CD4-positive, alpha-beta T cell treated with Interleukin-15 for 4 hours (primary cell): ENCODE measurements around the gene KCNIP1.

Source experiments
- DNase-seq: peaks from one replicate; pipeline ENCODE4 v3.0.0-alpha.2; 2020; ENCODE audit warnings: low spot score

Gene KCNIP1

DNA sequence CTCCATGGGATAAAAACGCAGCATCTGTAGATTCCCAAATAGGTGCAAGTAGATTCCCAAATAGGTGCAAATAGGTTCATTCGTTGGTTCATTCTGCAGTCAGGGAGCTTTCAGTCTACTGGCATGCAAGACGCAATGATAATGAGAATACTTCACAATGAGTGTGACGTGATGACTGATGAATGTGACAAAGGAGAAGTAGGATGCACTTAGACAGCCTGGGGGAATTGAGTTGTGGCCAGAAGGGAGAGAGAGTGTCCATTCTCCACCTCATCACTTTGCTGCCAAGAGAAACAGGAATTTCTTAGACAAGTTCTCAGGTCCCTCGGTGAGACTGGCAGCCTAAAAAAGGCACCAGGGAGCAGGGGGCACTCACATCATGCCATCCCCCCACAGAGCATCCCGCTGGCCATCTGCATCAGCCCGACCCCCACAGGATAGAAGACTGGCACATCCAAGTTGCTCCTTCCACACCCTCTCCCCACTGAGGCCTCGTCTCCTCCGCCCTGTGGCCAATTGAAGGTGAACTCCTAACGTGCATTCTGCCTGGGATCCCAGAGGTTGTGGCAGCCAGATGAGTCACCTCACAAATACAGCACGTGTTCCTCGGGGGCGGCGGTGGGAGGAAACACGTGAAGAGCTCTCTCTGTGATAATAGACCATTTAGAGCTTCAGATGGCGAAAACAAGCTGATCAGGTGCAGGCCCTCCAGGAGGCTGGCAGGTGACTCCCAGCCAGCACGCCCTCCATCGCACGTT lies 19.9 kb upstream of the KCNIP1 start:
- DNase-seq: no peak

DNA sequence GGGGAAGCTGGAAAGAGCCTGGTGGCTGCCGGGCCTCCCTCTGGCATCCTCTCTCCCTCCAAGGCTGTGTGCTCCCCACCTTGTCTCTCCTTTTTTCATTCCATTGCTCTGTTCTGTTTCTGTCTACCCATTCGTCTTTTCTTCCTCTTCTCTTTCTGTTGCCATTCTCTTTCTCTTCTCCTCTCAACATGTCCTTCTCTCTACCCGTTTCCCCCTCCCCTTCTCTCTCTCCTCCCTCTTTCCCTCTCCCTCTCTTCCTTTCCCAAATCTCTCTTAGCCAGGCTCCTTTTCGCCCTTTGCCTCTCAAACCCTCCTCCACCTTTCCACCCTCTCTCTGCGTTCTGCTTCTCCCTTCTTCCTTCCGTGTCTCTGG lies 19.4 kb upstream of the KCNIP1 start:
- no peak for DNase-seq

DNA sequence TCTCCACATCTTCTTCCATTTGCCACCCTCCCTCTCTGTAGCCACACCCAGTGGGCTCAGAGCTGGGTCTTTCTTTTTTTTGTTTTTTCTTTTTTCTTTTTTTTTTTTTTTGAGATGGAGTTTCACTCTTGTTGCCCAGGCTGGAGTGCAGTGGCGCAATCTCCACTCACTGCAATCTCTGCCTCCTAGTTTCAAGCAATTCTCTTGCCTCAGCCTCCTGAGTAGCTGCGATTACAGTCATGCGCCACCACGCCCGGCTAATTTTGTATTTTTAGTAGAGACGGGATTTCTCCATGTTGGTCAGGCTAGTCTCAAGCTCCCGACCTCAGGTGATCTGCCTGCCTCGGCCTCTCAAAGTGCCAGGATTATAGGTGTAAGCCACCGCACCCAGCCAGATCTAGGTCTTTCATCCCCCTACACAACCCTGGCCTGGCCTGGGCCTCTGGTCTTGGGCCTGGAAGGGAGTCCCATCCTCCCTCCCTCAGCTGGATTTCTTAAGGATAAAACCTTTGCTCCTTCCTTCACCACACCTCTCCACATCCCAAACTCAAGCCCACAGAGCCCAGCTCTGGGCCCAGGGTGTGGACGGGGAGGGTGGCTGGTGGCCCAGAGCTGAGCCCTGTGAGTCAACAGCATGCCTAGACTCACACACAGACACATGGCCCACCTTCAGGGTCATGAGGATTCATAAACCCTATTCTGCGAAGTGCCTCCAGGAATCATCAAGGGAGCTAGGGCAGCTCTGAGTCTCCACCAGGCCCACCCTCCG lies 18.8 kb upstream of the KCNIP1 start:
- no peak for DNase-seq

DNA sequence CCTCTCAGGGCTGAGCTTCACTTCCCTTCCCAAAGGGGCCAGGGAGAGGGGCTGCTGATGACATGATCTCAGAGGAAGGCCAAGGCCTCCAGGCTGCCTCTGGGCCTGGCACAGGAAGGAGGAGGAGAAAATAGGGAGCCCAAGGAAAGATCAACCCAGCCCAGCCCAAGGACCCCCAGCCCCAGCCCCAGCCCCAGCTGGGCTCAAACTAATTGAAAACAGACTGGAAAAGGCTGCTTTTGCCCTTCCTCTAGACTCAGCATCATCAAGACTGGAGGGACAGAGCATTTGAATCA lies 18.3 kb upstream of the KCNIP1 start:
- DNase-seq: no peak

DNA sequence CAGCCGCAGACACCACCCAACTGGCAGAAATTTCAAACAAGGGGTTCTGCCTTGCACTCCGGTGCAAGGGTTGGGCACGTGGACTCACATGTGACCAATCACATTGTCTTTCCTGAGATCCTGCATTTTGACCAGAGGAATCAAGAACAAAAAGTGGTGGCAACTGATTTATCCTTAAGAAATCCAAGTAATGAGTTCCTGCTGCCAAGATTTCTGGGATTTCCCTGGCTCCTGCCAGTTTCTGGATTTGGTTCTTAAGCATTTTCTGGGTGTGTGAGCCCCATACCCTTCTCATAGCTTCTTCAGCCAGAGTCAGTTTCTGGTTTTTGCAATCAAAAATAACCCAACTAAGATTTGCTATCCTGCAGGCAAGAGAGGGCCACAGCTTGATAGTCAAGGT lies 17.4 kb upstream of the KCNIP1 start:
- no peak for DNase-seq

DNA sequence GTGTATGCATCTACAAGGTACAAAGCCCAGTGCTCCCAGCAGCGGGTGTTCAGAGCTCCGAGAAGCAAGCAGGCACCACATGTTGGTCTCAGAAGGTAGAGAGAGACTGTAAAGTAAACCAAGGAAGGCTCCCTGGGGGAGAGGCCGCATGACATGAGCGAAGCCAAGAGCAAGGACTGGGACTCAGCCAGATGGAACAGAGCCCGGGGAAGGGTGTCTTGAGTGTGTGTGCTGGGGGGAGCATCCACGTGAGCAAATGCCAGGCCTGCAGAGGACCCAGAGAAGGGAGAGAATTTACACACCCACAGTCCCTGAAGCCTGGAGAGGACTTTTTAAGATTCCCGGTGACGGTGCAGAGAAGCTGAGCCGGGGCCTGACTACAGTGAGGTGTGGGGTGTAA lies 15.2 kb upstream of the KCNIP1 start:
- no peak for DNase-seq

DNA sequence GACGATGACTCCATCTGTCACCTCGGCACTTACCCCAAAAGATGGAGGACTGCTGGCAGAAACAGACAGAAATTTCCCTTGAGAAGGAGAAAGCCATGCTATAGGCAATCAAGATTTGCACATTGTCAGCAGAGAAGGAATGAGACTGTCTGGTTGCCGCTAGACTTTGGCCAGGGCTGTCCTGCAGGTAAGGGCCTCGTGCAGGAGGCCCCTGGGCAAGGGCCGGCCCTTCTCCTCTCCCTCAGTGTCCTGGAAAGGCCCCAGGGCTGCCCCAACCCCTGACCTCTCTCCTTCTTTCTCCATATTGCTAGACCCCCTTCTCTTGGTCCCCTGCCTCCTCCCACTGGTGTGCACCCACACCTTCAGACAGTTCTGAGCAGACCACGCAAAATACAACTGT lies 14.6 kb upstream of the KCNIP1 start:
- no peak for DNase-seq

DNA sequence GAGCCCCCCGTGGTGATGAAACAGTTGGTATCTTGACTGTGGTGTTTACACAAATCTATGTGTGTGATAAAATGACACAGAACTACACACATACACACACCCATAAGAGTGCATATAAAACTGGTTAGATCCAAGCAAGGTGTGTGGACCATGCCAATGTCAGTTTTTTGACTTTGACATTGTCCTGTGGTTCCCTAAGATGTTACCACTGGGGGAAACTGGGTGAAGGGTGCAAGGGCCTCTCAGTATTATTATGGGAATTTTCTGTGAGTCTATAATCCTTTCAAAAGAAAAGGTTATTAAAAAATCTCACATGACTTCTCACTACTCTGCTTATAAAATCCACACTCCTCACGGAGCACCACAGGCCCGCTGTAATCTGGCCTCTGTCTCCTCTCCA lies 13.4 kb upstream of the KCNIP1 start:
- DNase-seq: no peak

DNA sequence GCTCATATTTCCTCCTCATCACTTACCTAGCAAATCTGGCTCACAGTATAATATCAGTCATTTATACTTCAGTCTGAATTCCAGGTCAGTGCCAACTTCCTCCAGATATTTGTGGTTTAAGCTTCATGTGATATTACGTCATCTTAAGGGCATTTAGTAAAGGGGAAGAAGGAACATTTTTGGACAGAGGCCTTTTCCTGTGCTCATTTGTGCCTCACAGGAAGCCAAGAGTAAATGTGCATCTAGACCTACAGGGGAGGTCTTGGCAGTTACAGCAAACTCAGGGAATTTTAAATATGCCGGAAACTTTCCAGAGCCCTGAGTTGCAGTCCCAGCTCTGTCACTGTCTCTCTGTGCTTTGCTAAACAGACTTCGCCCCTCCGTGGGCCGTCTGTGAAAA lies 12.3 kb upstream of the KCNIP1 start:
- DNase-seq: no peak

DNA sequence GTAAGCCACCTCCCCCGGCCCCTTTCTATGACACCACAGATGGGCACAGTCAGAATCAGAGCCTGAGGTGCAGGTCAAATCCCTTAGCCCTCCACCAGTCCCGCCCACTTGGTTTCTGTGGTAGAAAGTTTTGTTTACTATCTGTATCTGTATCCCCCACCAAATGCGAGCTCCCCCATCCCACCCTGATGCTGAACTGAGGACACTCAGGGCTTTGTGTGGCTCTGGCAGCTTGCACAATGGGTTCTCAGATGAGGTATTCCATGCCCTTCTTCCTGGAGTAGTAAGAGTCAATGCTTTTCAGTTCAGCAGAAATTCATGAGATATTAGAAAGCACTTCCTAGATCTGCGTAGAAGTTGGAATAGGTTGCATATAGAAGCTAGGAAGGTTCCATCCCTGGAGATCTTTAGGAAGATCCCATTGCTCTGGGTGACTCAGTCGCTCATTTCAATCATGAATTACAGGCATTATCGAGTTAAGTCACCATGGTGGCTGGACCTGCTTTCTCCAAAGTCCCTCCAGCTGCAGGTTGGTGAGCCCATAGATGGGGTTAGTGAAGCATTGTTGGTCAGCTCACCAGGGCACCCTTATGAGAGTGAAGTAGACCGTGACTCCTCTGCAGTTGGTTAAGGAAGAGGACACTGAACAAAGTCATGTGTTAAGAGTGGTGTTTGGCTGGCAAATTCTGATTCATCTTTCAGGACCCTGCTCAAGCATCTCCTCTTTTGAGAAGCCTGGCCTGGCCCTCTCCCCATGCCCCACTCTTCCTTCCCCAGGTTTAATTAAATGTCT lies 10.6 kb upstream of the KCNIP1 start:
- DNase-seq: no peak

DNA sequence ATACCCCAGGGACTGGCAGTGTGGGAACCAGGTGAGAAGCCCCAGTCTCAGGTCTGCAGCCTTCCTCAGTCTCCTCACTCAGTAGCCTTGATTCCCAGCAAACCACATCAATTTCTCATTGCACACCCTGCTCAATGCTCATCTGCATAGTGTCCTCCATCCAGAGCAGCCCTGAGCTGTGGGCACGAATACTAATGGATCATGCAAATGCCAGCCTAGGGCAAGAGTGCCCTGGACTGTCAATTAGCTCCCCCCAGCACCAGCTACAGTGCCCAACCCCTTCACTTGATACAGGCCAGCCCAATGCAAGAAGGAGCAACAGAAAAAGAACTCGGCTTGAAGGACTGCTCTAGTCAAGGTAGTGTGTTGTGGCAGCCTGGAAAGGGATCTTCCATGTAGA lies 9.8 kb upstream of the KCNIP1 start:
- DNase-seq: no peak

DNA sequence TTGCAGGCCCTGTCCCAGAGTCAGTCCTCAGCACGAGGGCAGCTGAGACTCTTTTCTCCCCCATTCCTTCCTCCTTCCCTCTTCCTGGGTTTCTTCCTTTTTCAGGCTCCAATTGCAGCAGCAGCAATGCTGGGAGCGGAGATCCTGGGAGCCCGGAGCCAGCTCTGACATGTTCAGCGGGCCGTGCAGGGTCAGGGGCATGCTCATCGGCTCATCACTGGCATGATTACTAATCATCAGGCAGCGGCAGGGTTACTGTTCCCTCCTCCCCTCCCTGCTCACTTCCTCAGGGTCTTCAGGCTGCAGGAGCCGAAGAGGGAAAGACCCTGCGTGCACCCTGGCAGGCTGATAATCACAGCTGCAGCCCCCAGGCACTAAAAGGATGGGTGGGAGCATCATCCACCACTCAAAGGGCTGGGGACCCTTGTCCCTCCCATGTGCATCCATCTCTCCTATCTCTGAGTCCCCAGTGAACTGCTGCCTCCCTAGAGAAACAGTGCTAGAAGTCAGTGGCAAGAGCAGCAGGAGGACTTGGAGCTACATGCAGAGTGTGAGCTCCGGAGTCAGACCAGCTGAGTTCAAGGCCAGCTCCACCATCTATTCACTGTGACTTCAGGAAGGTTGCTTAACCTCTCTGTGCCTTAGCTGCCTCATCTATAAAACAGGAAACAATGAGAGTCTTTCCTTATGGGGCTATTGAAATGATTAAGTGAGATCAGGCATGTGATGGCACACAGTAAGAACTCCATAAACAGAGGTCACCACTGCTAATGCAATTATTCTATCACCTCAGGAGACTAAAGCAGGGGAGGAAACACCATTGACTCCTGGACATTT lies 7.8 kb upstream of the KCNIP1 start:
- DNase-seq: no peak

DNA sequence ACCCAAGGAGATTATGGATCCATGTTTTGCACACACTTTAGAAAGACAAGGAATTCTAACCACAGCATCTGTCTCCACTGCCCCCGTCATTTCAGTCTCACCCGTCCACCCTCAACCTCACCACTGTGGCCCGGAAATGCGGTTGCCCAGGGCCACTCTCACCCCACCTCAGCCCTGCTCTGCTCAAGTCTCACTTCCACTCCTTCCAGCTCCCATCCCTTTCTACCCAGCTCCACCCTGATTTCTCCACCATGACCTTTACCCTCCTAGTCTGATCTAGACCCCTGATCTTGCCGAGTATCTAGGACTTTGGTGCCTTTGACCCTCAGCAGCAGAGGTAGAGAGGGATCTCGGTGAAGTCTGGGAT lies 7.2 kb upstream of the KCNIP1 start:
- DNase-seq: no peak

DNA sequence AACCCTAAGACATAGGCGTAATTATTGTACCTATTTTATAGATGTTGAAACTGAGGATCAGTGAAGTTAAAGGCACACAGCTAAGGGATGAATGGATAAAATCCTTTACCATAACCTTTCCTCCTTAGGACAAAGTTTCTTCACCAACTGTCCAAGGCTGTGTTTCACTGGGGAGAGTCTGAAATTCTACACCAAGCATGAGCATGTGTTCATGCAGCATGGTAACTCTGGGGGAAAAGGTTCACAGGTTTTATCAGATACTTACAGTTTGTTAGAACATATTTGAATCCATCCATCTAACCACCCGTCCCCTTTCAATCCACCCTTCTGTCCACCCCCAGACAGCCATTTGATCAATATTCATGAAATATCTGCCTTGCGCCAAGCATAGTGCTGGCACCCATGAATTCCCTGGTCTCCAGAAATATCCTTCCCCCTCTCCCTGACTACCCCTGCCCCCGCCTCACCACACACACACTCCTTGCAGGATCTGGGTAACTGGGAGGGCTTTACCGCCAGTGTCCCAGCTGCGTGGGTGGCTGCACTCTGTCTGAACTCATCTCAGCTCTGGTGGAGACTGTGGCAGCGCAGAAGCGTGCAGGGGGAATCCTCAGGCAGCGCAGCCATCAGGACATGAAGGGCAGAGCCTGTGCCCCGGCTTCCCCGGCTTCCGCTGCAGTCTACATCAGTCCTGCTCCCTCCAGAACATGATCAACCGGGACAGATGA lies 6.3 kb upstream of the KCNIP1 start:
- DNase-seq: no peak

DNA sequence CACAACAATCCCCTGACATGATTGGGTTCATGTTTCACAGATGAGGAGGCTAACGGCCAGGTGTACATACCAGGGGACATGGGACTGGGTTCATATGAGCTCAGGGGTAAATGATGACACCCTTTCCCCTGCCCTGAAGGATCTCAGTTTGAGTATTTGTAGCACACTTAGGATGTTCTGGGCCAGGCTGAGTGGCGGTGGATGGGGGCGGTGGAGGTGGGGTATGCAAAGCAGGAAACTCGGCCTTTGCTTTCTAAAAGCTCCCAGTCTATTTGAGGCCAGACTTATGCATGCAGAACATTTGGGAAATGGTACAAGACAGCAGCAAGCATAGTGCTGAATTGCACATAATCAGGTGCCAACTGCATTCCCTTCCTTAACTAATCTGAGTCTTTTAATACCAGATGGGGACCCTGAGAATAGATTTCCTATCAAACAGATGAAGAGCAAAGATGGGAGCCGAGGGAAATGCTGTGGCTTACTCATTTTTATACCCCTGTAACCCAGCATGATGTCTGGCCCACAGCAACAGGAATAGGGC lies 4.9 kb upstream of the KCNIP1 start:
- no peak for DNase-seq

DNA sequence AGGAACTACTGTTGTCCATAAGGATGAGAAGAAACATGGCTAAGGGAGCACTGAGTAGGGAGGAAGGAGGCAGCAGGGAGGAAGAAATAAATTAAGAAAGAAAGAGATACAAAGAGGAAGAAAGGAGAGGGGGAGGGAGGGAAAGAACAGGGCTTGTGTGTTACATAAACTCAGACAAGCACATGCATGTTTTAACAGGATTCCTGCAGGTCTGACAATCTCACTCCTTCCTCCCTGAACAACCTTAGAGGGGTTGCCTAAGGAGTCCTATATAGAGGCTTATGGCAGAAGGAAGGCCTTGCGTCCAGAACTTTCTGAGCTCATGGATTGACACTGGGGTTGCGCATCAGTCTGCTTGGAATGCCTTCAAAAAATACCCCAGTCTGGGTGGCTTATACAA lies 4.2 kb upstream of the KCNIP1 start:
- no peak for DNase-seq

DNA sequence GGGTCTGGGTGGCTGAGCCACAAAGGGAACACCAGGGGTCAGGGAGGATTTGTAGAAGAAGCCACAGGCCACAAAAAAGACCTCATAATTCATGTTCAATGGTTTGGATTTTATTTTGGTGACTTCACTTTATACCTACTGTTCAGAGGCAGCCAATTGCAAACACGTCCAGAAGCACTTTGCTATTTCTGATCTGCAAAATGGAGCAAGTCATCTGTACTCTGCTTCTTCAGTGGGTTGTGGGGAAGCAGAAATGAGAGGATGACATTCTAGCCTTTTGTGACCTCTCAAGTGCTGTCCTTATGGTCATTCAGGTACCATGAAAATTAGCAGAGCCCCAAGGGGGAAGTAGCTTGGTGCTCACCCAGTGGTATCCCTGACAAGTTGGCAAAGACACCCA lies 2.5 kb upstream of the KCNIP1 start:
- no peak for DNase-seq

DNA sequence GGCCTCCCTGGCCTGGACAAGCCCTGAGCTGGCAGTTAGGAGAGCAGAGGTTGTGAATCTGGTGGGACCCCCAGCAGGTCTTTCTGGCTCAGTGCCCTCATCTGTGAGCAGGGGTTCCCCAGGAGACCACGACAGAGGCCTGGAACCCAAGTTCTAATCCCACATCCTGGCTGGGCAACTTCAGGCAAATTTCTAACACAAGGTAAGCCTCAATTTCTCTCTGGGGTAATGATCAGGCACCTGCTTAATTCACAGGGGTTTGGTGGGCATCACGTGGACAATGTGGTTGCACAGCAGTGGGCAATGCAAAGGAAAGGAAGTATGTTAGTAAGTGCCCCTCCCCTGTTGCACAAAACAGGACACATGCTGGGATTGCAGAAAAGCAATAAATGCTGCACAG lies 1.9 kb upstream of the KCNIP1 start:
- DNase-seq: no peak

DNA sequence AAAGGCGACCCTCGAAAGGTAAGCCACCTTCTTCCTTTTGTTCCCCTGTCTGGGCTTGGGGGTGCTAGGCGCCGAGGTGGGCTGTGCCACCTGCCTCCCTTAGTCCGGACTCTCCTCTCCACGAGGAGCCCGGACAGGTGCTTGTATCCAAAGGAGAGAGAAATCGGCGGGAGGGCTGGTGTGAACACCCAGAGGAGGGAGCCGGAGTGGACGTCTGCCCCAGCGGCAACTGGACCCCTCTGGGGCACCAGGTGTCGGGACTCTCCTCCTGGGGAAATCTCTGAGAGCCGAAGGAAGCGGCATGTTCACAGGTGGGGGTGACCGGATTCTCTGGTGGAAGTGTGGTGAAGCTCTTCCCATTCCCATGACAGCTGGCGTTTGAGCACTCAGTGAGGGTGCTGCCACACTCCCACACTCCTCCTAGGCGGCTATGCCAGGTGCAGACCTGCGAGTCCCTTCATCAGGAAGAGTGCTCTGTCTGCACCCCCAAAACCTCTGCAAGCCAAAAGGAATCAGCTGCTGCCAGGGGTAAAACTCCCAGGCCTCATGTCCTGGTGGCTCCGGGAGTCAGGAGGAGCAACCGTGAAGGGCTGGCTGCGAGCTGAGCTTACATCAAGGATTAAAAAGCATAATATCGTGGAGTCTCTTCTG lies 921 bp downstream of the KCNIP1 start:
- DNase-seq: no peak

DNA sequence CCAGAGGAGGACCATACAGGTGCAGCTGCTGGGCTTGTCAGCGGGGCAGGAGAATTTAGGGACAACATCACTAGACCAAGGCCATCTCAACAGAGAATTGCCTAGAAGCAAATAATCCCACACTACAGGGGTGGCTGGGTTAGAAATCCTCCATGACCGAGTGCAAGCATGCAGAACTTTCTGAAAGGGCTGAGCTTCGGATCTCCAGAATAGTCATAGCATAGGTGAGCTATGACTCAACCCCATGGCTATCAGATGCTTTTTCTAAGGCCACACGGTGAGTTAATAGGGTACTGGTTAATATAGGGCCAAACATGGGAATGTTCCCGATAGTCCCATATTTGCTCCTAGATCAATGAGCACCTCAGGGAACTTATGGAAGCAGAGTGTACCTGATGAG lies 4.2 kb downstream of the KCNIP1 start:
- DNase-seq: no peak
